GM18873 (cell line): ENCODE measurements around the gene CDX2.

Experiments
- ATAC-seq: cut with Tn5 transposase; IDR thresholded peaks from one replicate; pipeline ENCODE4 v1.9.1; 2021; ENCODE audit warnings: mild to moderate bottlenecking, moderate library complexity, moderate number of reproducible peaks; ENCODE audit not compliant: unreplicated experiment, low FRiP score

Gene CDX2

GRCh38 chr13:27919934-27920676 lies 49.0 kb downstream of the CDX2 start, which contains the start of gene PDX1:
Gene PDX1, plus strand, starts transcription at chr13:27920000. Its CDS starts 139 bp downstream, at chr13:27920139.
- no peak for ATAC-seq

GRCh38 chr13:27919659-27919933 lies 49.5 kb downstream of the CDX2 start:
- no peak for ATAC-seq

- ATAC-seq = no peak
Measured at GRCh38 chr13:27918918-27919658, 50.0 kb downstream of the CDX2 start.

- ATAC-seq = no peak
Measured at GRCh38 chr13:27918041-27918917, 50.8 kb downstream of the CDX2 start.

GRCh38 chr13:27917121-27917947 lies 51.8 kb downstream of the CDX2 start:
- no peak for ATAC-seq

- ATAC-seq = no peak
Measured at GRCh38 chr13:27915301-27916207, 53.6 kb downstream of the CDX2 start.

GRCh38 chr13:27913160-27913559 lies 56.0 kb downstream of the CDX2 start:
- ATAC-seq = no peak

- ATAC-seq = no peak
Measured at GRCh38 chr13:27911521-27911920, 57.6 kb downstream of the CDX2 start.
